GM23338 (cell line): Measurements from ENCODE around the gene EYS. TPM values are rescaled to one million over a fixed set of nuclear protein-coding genes. Genes with fewer than 3 reads are reported as not detected.

Experiments
- ATAC-seq: fragments of 200-7000 bp; cut with Tn5 transposase; 3 replicates; pipeline ENCODE4 v1.9.1; 2020
- DNase-seq: peaks from one replicate; pipeline ENCODE4 v3.0.0-alpha.2; 2015; ENCODE audit warnings: low spot score
- H2AFZ ChIP-seq: fragments of 200-600 bp; sonication (generic); 2 replicates; pipeline ENCODE4 v1.8.0; 2016; ENCODE audit warnings: antibody characterized with exemption, mild to moderate bottlenecking, moderate library complexity
- H3F3A ChIP-seq: fragments of 200-600 bp; sonication (generic); replicated peaks from 2 replicates; pipeline ENCODE4 v1.8.0; 2017; ENCODE audit warnings: antibody characterized with exemption, mixed run types, low read depth
- H3K27ac ChIP-seq: fragments of 200-600 bp; sonication (generic); 2 replicates; pipeline ENCODE4 v1.6.1; 2016; ENCODE audit warnings: low read depth
- H3K27me3 ChIP-seq: fragments of 200-600 bp; sonication (generic); 2 replicates; pipeline ENCODE4 v1.8.0; 2016; ENCODE audit warnings: mild to moderate bottlenecking, mixed run types, moderate library complexity; ENCODE audit not compliant: insufficient read depth
- H3K36me3 ChIP-seq: fragments of 200-600 bp; sonication (generic); 2 replicates; pipeline ENCODE4 v1.8.0; 2016; ENCODE audit warnings: mild to moderate bottlenecking; ENCODE audit not compliant: insufficient read depth
- H3K4me1 ChIP-seq: fragments of 200-600 bp; sonication (generic); 2 replicates; pipeline ENCODE4 v1.8.0; 2016; ENCODE audit warnings: mild to moderate bottlenecking, moderate library complexity; ENCODE audit not compliant: insufficient read depth
- H3K4me2 ChIP-seq: fragments of 200-600 bp; sonication (generic); 2 replicates; pipeline ENCODE4 v1.7.1; 2017; ENCODE audit warnings: mixed run types
- H3K4me3 ChIP-seq: fragments of 200-600 bp; sonication (generic); 2 replicates; pipeline ENCODE4 v1.6.1; 2016; ENCODE audit warnings: mixed run types
- H3K79me2 ChIP-seq: fragments of 200-600 bp; sonication (generic); replicated peaks from 2 replicates; pipeline ENCODE4 v1.8.0; 2017; ENCODE audit warnings: mild to moderate bottlenecking; ENCODE audit not compliant: insufficient read depth
- H3K9me2 ChIP-seq: fragments of 200-600 bp; sonication (generic); 2 replicates; pipeline ENCODE4 v1.8.0; 2017; ENCODE audit not compliant: insufficient read depth
- H4K20me1 ChIP-seq: fragments of 200-600 bp; sonication (generic); replicated peaks from 2 replicates; pipeline ENCODE4 v1.8.0; 2017; ENCODE audit warnings: mild to moderate bottlenecking; ENCODE audit not compliant: insufficient read depth
- H3K27ac Mint-ChIP-seq: 2 replicates; pipeline ENCODE4 v1.8.0; 2020; ENCODE audit warnings: inconsistent platforms, mild to moderate bottlenecking, moderate library complexity, mixed read lengths
- H3K27me3 Mint-ChIP-seq: 3 replicates; pipeline ENCODE4 v1.8.0; 2022; ENCODE audit warnings: low read depth, mild to moderate bottlenecking, moderate library complexity, mixed read lengths, inconsistent platforms; ENCODE audit not compliant: insufficient read depth, poor library complexity
- H3K36me3 Mint-ChIP-seq: 3 replicates; pipeline ENCODE4 v1.8.0; 2021; ENCODE audit warnings: low read depth, mild to moderate bottlenecking, inconsistent platforms, moderate library complexity, mixed read lengths
- H3K4me1 Mint-ChIP-seq: 3 replicates; pipeline ENCODE4 v1.8.0; 2020; ENCODE audit warnings: mild to moderate bottlenecking, inconsistent platforms, mixed read lengths
- H3K4me3 Mint-ChIP-seq: 3 replicates; pipeline ENCODE4 v1.8.0; 2021; ENCODE audit warnings: moderate library complexity, mild to moderate bottlenecking, inconsistent platforms, mixed read lengths
- H3K9me3 Mint-ChIP-seq: 3 replicates; pipeline ENCODE4 v1.8.0; 2020; ENCODE audit warnings: moderate library complexity, mild to moderate bottlenecking, inconsistent platforms, mixed read lengths
- ZNF331 ChIP-seq: fragments of 250-450 bp; sonication (Bioruptor Pico); IDR thresholded peaks from 2 replicates; pipeline ENCODE4 v1.5.0; 2020; ENCODE audit warnings: low read depth, mild to moderate bottlenecking, moderate library complexity
- polyA plus RNA-seq: library from polyadenylated mRNA; unstranded; fragments of >200 nt; fragmentation: Nextera tagmentation; extraction: Ambion mirVana; gene quantifications from 2 replicates; pipeline ENCODE4 v1.2.1, GENCODE V29; 2016
- total RNA-seq: library from RNA; depleted of rRNA; stranded (reverse); fragments of >200 nt; shearing (Covaris generic); gene quantifications from 2 replicates; pipeline ENCODE4 v1.2.3, GENCODE V29; 2014
- TF ChIP-seq, protein P1 (sequence below): IDR thresholded peaks from one replicate; pipeline ENCODE4 v1.6.1; 2018; ENCODE audit warnings: antibody characterized with exemption; ENCODE audit not compliant: unreplicated experiment
- TF ChIP-seq, protein P2 (sequence below): fragments of 250-450 bp; sonication (Bioruptor Pico); IDR thresholded peaks from 2 replicates; pipeline ENCODE4 v1.5.0; 2020; ENCODE audit warnings: mild to moderate bottlenecking, moderate library complexity

The EYS gene
- total and polyA plus RNA-seq, 2 experiments from 2014 or later = 0.38 to 0.52 TPM

DNA sequence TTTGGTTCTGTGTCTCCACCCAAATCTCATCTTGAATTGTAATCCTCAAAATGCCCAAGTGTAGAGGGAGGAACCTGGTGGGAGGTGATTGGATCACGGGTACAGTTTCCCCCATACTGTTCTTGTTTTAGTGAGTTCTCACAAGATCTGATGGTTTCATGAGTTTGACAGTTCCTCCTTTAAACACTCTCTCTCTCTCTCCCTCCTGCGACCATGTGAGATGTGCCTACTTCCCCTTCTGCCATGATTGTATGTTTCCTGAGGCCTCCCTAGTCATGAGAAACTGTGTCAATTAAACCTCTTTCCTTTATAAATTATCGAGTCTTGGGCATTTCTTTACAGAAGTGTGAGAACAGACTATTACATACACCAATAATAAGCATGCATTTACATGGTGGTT lies 12.1 kb upstream of the EYS start:
- Histone ChIP-seq H3K4me1 (no peaks in the 10 kb centered on the region), H3K9me2 (no peaks in the 10 kb centered on the region), H3K4me2 (no peak overlapping the region), H2AFZ (no peak overlapping the region), H3K36me3 (no peaks in the 10 kb centered on the region), H3K4me3 (no peak overlapping the region), H3F3A (no peaks in the 10 kb centered on the region), H3K79me2 (no peaks in the 10 kb centered on the region), H3K27me3 (no peaks in the 10 kb centered on the region), H3K27ac (no peak overlapping the region), H4K20me1 (no peaks in the 10 kb centered on the region)
- no peaks in the 10 kb centered on the region for H3K4me1 Mint-ChIP-seq
- H3K36me3 Mint-ChIP-seq = peaks cover 4% of the 10 kb centered on the region; the same call in 2 of the 3 replicates
- H3K4me3 Mint-ChIP-seq = no peak overlapping the region
- ATAC-seq = no peak
- H3K27ac Mint-ChIP-seq = no peak overlapping the region
- H3K27me3 Mint-ChIP-seq = no peaks in the 10 kb centered on the region
- DNase-seq = no peak
- TF ChIP-seq, protein P1, sequence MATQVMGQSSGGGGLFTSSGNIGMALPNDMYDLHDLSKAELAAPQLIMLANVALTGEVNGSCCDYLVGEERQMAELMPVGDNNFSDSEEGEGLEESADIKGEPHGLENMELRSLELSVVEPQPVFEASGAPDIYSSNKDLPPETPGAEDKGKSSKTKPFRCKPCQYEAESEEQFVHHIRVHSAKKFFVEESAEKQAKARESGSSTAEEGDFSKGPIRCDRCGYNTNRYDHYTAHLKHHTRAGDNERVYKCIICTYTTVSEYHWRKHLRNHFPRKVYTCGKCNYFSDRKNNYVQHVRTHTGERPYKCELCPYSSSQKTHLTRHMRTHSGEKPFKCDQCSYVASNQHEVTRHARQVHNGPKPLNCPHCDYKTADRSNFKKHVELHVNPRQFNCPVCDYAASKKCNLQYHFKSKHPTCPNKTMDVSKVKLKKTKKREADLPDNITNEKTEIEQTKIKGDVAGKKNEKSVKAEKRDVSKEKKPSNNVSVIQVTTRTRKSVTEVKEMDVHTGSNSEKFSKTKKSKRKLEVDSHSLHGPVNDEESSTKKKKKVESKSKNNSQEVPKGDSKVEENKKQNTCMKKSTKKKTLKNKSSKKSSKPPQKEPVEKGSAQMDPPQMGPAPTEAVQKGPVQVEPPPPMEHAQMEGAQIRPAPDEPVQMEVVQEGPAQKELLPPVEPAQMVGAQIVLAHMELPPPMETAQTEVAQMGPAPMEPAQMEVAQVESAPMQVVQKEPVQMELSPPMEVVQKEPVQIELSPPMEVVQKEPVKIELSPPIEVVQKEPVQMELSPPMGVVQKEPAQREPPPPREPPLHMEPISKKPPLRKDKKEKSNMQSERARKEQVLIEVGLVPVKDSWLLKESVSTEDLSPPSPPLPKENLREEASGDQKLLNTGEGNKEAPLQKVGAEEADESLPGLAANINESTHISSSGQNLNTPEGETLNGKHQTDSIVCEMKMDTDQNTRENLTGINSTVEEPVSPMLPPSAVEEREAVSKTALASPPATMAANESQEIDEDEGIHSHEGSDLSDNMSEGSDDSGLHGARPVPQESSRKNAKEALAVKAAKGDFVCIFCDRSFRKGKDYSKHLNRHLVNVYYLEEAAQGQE = no peak
- TF ChIP-seq, protein P2, sequence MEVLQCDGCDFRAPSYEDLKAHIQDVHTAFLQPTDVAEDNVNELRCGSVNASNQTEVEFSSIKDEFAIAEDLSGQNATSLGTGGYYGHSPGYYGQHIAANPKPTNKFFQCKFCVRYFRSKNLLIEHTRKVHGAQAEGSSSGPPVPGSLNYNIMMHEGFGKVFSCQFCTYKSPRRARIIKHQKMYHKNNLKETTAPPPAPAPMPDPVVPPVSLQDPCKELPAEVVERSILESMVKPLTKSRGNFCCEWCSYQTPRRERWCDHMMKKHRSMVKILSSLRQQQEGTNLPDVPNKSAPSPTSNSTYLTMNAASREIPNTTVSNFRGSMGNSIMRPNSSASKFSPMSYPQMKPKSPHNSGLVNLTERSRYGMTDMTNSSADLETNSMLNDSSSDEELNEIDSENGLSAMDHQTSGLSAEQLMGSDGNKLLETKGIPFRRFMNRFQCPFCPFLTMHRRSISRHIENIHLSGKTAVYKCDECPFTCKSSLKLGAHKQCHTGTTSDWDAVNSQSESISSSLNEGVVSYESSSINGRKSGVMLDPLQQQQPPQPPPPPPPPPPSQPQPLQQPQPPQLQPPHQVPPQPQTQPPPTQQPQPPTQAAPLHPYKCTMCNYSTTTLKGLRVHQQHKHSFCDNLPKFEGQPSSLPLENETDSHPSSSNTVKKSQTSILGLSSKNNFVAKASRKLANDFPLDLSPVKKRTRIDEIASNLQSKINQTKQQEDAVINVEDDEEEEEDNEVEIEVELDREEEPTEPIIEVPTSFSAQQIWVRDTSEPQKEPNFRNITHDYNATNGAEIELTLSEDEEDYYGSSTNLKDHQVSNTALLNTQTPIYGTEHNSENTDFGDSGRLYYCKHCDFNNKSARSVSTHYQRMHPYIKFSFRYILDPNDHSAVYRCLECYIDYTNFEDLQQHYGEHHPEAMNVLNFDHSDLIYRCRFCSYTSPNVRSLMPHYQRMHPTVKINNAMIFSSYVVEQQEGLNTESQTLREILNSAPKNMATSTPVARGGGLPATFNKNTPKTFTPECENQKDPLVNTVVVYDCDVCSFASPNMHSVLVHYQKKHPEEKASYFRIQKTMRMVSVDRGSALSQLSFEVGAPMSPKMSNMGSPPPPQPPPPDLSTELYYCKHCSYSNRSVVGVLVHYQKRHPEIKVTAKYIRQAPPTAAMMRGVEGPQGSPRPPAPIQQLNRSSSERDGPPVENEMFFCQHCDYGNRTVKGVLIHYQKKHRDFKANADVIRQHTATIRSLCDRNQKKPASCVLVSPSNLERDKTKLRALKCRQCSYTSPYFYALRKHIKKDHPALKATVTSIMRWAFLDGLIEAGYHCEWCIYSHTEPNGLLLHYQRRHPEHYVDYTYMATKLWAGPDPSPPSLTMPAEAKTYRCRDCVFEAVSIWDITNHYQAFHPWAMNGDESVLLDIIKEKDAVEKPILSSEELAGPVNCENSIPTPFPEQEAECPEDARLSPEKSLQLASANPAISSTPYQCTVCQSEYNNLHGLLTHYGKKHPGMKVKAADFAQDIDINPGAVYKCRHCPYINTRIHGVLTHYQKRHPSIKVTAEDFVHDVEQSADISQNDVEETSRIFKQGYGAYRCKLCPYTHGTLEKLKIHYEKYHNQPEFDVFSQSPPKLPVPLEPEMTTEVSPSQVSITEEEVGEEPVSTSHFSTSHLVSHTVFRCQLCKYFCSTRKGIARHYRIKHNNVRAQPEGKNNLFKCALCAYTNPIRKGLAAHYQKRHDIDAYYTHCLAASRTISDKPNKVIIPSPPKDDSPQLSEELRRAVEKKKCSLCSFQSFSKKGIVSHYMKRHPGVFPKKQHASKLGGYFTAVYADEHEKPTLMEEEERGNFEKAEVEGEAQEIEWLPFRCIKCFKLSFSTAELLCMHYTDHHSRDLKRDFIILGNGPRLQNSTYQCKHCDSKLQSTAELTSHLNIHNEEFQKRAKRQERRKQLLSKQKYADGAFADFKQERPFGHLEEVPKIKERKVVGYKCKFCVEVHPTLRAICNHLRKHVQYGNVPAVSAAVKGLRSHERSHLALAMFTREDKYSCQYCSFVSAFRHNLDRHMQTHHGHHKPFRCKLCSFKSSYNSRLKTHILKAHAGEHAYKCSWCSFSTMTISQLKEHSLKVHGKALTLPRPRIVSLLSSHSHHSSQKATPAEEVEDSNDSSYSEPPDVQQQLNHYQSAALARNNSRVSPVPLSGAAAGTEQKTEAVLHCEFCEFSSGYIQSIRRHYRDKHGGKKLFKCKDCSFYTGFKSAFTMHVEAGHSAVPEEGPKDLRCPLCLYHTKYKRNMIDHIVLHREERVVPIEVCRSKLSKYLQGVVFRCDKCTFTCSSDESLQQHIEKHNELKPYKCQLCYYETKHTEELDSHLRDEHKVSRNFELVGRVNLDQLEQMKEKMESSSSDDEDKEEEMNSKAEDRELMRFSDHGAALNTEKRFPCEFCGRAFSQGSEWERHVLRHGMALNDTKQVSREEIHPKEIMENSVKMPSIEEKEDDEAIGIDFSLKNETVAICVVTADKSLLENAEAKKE (CRISPR knock-in tag) = no peak
- no peak for TF ChIP-seq ZNF331
- H3K9me3 Mint-ChIP-seq = peaks cover 23% of the 10 kb centered on the region; the same call in 2 of the 3 replicates
